Prostate gland (tissue), 2 donors: Measurements from ENCODE around the gene CEACAM20.

ENCODE experiments used
- CTCF ChIP-seq, 4 experiments: fragments of 200-600 bp in 2 of 4; fragments of 450-650 bp in 2 of 4; sonication (generic) in 2 of 4; IDR thresholded peaks; 1 replicate in 3 of 4; 2 replicates in 1 of 4; pipeline ENCODE4 v1.5.1; 2016 to 2019; ENCODE audit warnings: antibody characterized with exemption in 4 of 4, mild to moderate bottlenecking in 2 of 4, moderate library complexity in 2 of 4
- POLR2A ChIP-seq: fragments of 450-650 bp; IDR thresholded peaks from one replicate; pipeline ENCODE4 v1.6.1; 2016; ENCODE audit warnings: antibody characterized with exemption, mild to moderate bottlenecking
- POLR2AphosphoS5 ChIP-seq: sonication (generic); formaldehyde crosslinking; IDR thresholded peaks from one replicate; pipeline ENCODE4 v1.6.1; 2017; ENCODE audit warnings: antibody characterized with exemption

GRCh38 chr19:44570603-44570983 lies 41.1 kb upstream of the CEACAM20 start:
- TF ChIP-seq CTCF (IDR thresholded peaks at IDR 0.05) (no peak), POLR2A (no peak), POLR2AphosphoS5 (no peak)
